Endothelial cell of umbilical vein (primary cell): ENCODE results near the gene PRPSAP1. TPM values are rescaled to one million over a fixed set of nuclear protein-coding genes. Genes with fewer than 3 reads are reported as not detected.

Experiments
- BruUV-seq: library from RNA; stranded (reverse); fragments of 400-500 nt; replicated peaks from 2 replicates; lab custom pipeline; 2021; lab: Mats Ljungman, UMichigan
- CTCF ChIA-PET: fragments of 300-600, 350-600 bp; sonication (Branson Sonifier 250); formaldehyde crosslinking; loops from one replicate; lab custom pipeline; 2021; ENCODE audit warnings: antibody characterized with exemption, inconsistent platforms; lab: Charles Lee
- POLR2A ChIA-PET: fragments of 300-600, 350-600 bp; sonication (Branson Sonifier 250); formaldehyde crosslinking; loops from one replicate; lab custom pipeline; 2021; ENCODE audit warnings: antibody characterized with exemption, inconsistent platforms; lab: Charles Lee
- DNase-seq: peaks from one replicate; pipeline ENCODE4 v3.0.0-alpha.2; 2011; ENCODE audit warnings: low read depth, low spot score
- FAIRE-seq: peaks from 2 replicates; lab custom pipeline; 2011; peaks lifted over from hg19 to GRCh38; lab: Jason Lieb, UNC
- H2AFZ ChIP-seq: 2 replicates; pipeline ENCODE4 v1.6.0; 2012; ENCODE audit warnings: low read depth, low read length, control low read depth, inconsistent platforms
- H3K27ac ChIP-seq: 2 replicates; pipeline ENCODE4 v1.5.1; 2011; ENCODE audit warnings: low read depth, mild to moderate bottlenecking, control low read depth, low read length, moderate library complexity; ENCODE audit not compliant: insufficient read depth
- H3K27me3 ChIP-seq, 2 experiments: 2 replicates each; pipeline versions ENCODE4 v1.6.0 to v1.6.1; 2011; ENCODE audit warnings: low read length in 2 of 2, mixed read lengths in 1 of 2; ENCODE audit not compliant: control insufficient read depth in 2 of 2, insufficient read depth in 2 of 2
- H3K36me3 ChIP-seq, 2 experiments: 2 replicates in 1 of 2; 3 replicates in 1 of 2; pipeline ENCODE4 v1.5.1; 2011; ENCODE audit warnings: low read length in 2 of 2, mild to moderate bottlenecking in 1 of 2, moderate library complexity in 1 of 2; ENCODE audit not compliant: control insufficient read depth in 2 of 2, insufficient read depth in 2 of 2; ENCODE audit errors: extremely low read depth in 1 of 2
- H3K4me1 ChIP-seq: 3 replicates; pipeline ENCODE4 v1.5.1; 2011; ENCODE audit warnings: mild to moderate bottlenecking, low read length; ENCODE audit not compliant: control insufficient read depth, insufficient read depth; ENCODE audit errors: extremely low read depth
- H3K4me2 ChIP-seq: 2 replicates; pipeline ENCODE4 v1.6.1; 2011; ENCODE audit warnings: low read length, control low read depth, mixed read lengths; ENCODE audit not compliant: insufficient read depth
- H3K4me3 ChIP-seq, 3 experiments: fragments of 200-600 bp in 1 of 3; sonication (generic), shearing (Covaris generic) in 1 of 3; replicated peaks in 1 of 3; 2 replicates each; pipeline ENCODE4 v1.5.1; 2011 to 2016; ENCODE audit warnings: control low read depth in 3 of 3, low read length in 3 of 3, mild to moderate bottlenecking in 2 of 3, inconsistent platforms in 1 of 3, low read depth in 1 of 3, moderate library complexity in 1 of 3; ENCODE audit not compliant: insufficient read depth in 1 of 3
- H3K79me2 ChIP-seq: 2 replicates; pipeline ENCODE4 v1.6.0; 2012; ENCODE audit warnings: low read length, inconsistent platforms; ENCODE audit not compliant: control insufficient read depth, insufficient read depth
- H3K9ac ChIP-seq: replicated peaks from 2 replicates; pipeline ENCODE3; 2011; ENCODE audit warnings: low read length, control low read depth; ENCODE audit not compliant: insufficient read depth; ENCODE audit errors: extremely low read depth
- H3K9me1 ChIP-seq: replicated peaks from 3 replicates; pipeline ENCODE4 v1.6.0; 2011; ENCODE audit warnings: mild to moderate bottlenecking, low read length; ENCODE audit not compliant: control insufficient read depth, insufficient read depth; ENCODE audit errors: extremely low read depth
- H3K9me3 ChIP-seq: replicated peaks from 2 replicates; pipeline ENCODE4 v1.5.1; 2012; ENCODE audit warnings: low read length, inconsistent platforms; ENCODE audit not compliant: control insufficient read depth, insufficient read depth
- H4K20me1 ChIP-seq: replicated peaks from 2 replicates; pipeline ENCODE3; 2011; ENCODE audit warnings: mild to moderate bottlenecking, low read length; ENCODE audit not compliant: control insufficient read depth, insufficient read depth; ENCODE audit errors: extremely low read depth
- CTCF ChIP-seq, 2 donors: IDR thresholded peaks; 1 replicate in 1 of 2; 2 replicates in 1 of 2; pipeline ENCODE4 v1.5.1; 2011; ENCODE audit warnings: low read length in 2 of 2, mild to moderate bottlenecking in 2 of 2, moderate library complexity in 2 of 2, control low read depth in 1 of 2, inconsistent platforms in 1 of 2, low read depth in 1 of 2; ENCODE audit not compliant: insufficient read depth in 1 of 2; ENCODE audit errors: extremely low read depth in 1 of 2
- EZH2 ChIP-seq: IDR thresholded peaks from 2 replicates; pipeline ENCODE4 v1.6.1; 2012; ENCODE audit warnings: borderline replicate concordance, low read depth, mild to moderate bottlenecking, moderate library complexity, low read length, inconsistent platforms; ENCODE audit not compliant: severe bottlenecking
- FOS ChIP-seq: IDR thresholded peaks from 2 replicates; pipeline ENCODE4 v1.6.1; 2011; ENCODE audit warnings: mild to moderate bottlenecking, low read length, moderate library complexity, borderline replicate concordance; ENCODE audit not compliant: insufficient read depth
- GATA2 ChIP-seq: IDR thresholded peaks from 2 replicates; pipeline ENCODE4 v1.7.0; 2011; ENCODE audit warnings: low read depth, mild to moderate bottlenecking, moderate library complexity, mixed read lengths, low read length; ENCODE audit not compliant: insufficient read length, insufficient read depth
- JUN ChIP-seq: IDR thresholded peaks from 2 replicates; pipeline ENCODE4 v1.6.1; 2011; ENCODE audit warnings: borderline replicate concordance, low read depth; ENCODE audit not compliant: insufficient read length, insufficient read depth
- MAX ChIP-seq: IDR thresholded peaks from 2 replicates; pipeline ENCODE4 v1.6.1; 2011; ENCODE audit not compliant: insufficient read depth, insufficient read length
- MYC ChIP-seq: IDR thresholded peaks from one replicate; pipeline ENCODE4 v1.6.1; 2011; ENCODE audit warnings: mild to moderate bottlenecking, low read depth, low read length
- POLR2A ChIP-seq: IDR thresholded peaks from 2 replicates; pipeline ENCODE4 v1.6.1; 2012; ENCODE audit warnings: low read depth, mild to moderate bottlenecking, control low read depth, low read length
- POLR2AphosphoS5 ChIP-seq: IDR thresholded peaks from 2 replicates; pipeline ENCODE4 v1.6.1; 2012; ENCODE audit warnings: low read depth, mild to moderate bottlenecking, control low read depth, low read length, moderate library complexity; ENCODE audit not compliant: insufficient read depth
- dilution Hi-C: fragments of 300-500 bp; cut with MboI; formaldehyde crosslinking; loops from one replicate; pipeline ENCODE4 v1.15.0; 2019; ENCODE audit warnings: low sequenced_read_pairs; ENCODE audit not compliant: extremely low pct_ligation_motif_present
- intact Hi-C: fragments of 100-400 bp; cut with micrococcal nuclease; formaldehyde crosslinking; loops from one replicate; pipeline ENCODE4 v1.10.0; 2022
- polyA plus RNA-seq, 4 experiments: library from polyadenylated mRNA; depleted of rRNA in 3 of 4; stranded (reverse) in 3 of 4; unstranded in 1 of 4; fragments of >200 nt; gene quantifications; 2 replicates each; pipeline versions ENCODE4 v1.2.1 to v1.2.3, GENCODE V29; 2011 to 2012; ENCODE audit warnings: missing spikeins in 1 of 4
- total RNA-seq: library from RNA; stranded (reverse); gene quantifications from 2 replicates; pipeline ENCODE4 v1.2.3, GENCODE V29; 2021

PRPSAP1 gene
- total and polyA plus RNA-seq, 2 donors (not counting 3 experiments of a cell fraction or from before 2014, with no cell fraction given): 90.2 to 123 TPM

- no peak overlapping the region for H3K27ac ChIP-seq
- no peak for DNase-seq
- no peaks in the 10 kb centered on the region for H3K9me3 ChIP-seq
- H3K4me3 ChIP-seq: no peak overlapping the region
- ChIA-PET POLR2A (interaction anchor here (0.6 kb wide), 2 partner anchors 9 to 22 kb away, joined by 4 to 5 read pairs; no protein-coding TSS in a partner anchor), CTCF (interaction anchor here (0.9 to 2.8 kb wide), 7 partner anchors 10 to 337 kb away, joined by 3 to 10 read pairs (median 5); partner anchors contain the start of gene PRPSAP1)
- dilution Hi-C loops (no loop called here), intact Hi-C loops (no loop called here)
- no peaks in the 10 kb centered on the region for H4K20me1 ChIP-seq
- TF ChIP-seq FOS (no peak), POLR2AphosphoS5 (no peak), MAX (no peak), EZH2 (no peak), JUN (no peak), GATA2 (no peak), CTCF (IDR thresholded peaks at IDR 0.05; ENCODE audit: extremely low read depth in 1 of 2, insufficient read depth in 1 of 2, low read depth in 1 of 2, low read length in 2 of 2) (no peak), POLR2A (no peak), MYC (no peak)
- no peak overlapping the region for H2AFZ ChIP-seq
- H3K4me1 ChIP-seq: no peaks in the 10 kb centered on the region
- H3K36me3 ChIP-seq: peaks cover 4 to 10% of the 10 kb centered on the region in 2 experiments
- H3K9ac ChIP-seq: no peak overlapping the region
- H3K79me2 ChIP-seq: peaks cover 30% of the 10 kb centered on the region
- no TSS peak for BruUV-seq
- no peaks in the 10 kb centered on the region for H3K9me1 ChIP-seq
- FAIRE-seq: no peak
- no peak overlapping the region for H3K4me2 ChIP-seq
- H3K27me3 ChIP-seq: no peaks in the 10 kb centered on the region
Observed at GRCh38 chr17:76336756-76337412, 16.8 kb downstream of the PRPSAP1 start.
